Activated CD8-positive, alpha-beta T cell treated with anti-CD3 and anti-CD28 coated beads for 36 hours (primary cell): ENCODE measurements around the gene ZNF581. TPM values are rescaled to one million over a fixed set of nuclear protein-coding genes. Genes with fewer than 3 reads are reported as not detected.
A peak's percentile ranks its signal among the peaks of the same experiment; 100 is the strongest.

Source experiments
- ATAC-seq: fragments of 200-7000 bp; cut with Tn5 transposase; one replicate; pipeline ENCODE4 v1.10.0; 2021; ENCODE audit warnings: mild to moderate bottlenecking, moderate library complexity
- CTCF ChIA-PET: fragments of 350-600 bp; sonication (Branson Sonifier 250); formaldehyde crosslinking; loops from one replicate; lab custom pipeline; 2021; ENCODE audit warnings: antibody characterized with exemption; lab: Charles Lee
- POLR2A ChIA-PET: fragments of 350-600 bp; sonication (Branson Sonifier 250); formaldehyde crosslinking; loops from one replicate; lab custom pipeline; 2021; ENCODE audit warnings: antibody characterized with exemption; lab: Charles Lee
- DNase-seq: peaks from one replicate; pipeline ENCODE4 v3.0.0-alpha.2; 2020
- H3K27ac Mint-ChIP-seq: one replicate; pipeline ENCODE4 v1.8.0; 2021; ENCODE audit warnings: mild to moderate bottlenecking, mixed read lengths
- H3K27me3 Mint-ChIP-seq: one replicate; pipeline ENCODE4 v1.8.0; 2021; ENCODE audit warnings: mixed read lengths
- H3K36me3 Mint-ChIP-seq: one replicate; pipeline ENCODE4 v1.8.0; 2021; ENCODE audit warnings: low read depth, mixed read lengths
- H3K4me1 Mint-ChIP-seq: one replicate; pipeline ENCODE4 v1.8.0; 2021; ENCODE audit warnings: low read depth, mixed read lengths
- H3K4me3 Mint-ChIP-seq: one replicate; pipeline ENCODE4 v1.8.0; 2021; ENCODE audit warnings: mild to moderate bottlenecking, moderate library complexity, mixed read lengths
- H3K9me3 Mint-ChIP-seq: one replicate; pipeline ENCODE4 v1.8.0; 2021; ENCODE audit warnings: mixed read lengths
- intact Hi-C: fragments of 100-400 bp; cut with micrococcal nuclease; formaldehyde crosslinking; loops from one replicate; pipeline ENCODE4 v1.10.0; 2022
- total RNA-seq, 2 experiments: library from RNA; stranded (reverse); gene quantifications; one replicate each; pipeline ENCODE4 v1.2.3, GENCODE V29; 2021
- TF ChIP-seq, protein P1 (sequence below): fragments of 200-600 bp; IDR thresholded peaks from one replicate; pipeline ENCODE4 v1.8.0; 2022; ENCODE audit warnings: antibody characterized with exemption, mild to moderate bottlenecking

The ZNF581 gene
- total RNA-seq, 2 experiments from 2014 or later = 30.4 to 34.5 TPM

DNA sequence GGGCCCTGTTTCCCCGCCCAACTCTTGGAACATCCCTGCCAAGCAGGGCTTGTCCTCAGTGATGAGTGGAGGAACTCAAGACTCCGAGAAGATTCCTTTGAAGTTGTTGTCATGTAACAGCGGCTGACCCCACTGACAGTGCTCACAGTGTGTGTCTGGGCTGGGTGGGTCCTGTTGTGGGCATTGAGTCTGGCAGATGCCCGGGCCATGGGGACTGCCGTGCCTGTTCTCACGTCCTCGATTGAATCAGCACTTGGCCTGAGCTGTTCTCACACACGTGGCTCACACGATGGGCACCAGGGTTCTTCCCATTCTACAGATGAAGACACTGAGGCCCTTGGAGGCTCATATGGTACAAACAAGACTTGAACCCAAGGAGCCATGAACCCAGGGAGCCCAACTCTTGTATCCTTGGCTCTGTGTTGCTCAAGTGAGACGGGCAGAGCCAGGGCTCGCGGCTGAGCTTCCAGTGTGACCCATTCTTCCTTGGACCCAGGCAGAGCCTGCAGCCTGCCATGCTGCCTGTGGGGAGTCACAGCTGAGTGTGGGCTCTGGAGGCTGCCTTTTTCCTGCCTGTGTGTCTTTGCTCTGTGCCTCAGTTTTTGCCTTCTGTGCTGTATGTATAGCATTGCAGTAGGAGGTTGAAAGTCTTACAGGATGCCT, 23.0 kb downstream of the ZNF581 start:
- Mint-ChIP-seq H3K4me1 (peaks cover 23% of the 10 kb centered on the region), H3K27ac (peak overlapping the region; percentile 34), H3K9me3 (no peaks in the 10 kb centered on the region), H3K4me3 (no peak overlapping the region), H3K36me3 (peaks cover 62% of the 10 kb centered on the region), H3K27me3 (no peaks in the 10 kb centered on the region)
- ATAC-seq (no peak), DNase-seq (no peak)
- ChIA-PET POLR2A (interaction anchor here (1.1 to 7.5 kb wide), 5 partner anchors 9 to 19 kb away, joined by 4 to 57 read pairs (median 5); partner anchors contain the start of genes CCDC106 and U2AF2), CTCF (interaction anchor here (1.2 kb wide), 1 partner anchor 10 kb away, joined by 3 read pairs; no protein-coding TSS in a partner anchor)
- intact Hi-C loops = no loop called here
- TF ChIP-seq, protein P1, sequence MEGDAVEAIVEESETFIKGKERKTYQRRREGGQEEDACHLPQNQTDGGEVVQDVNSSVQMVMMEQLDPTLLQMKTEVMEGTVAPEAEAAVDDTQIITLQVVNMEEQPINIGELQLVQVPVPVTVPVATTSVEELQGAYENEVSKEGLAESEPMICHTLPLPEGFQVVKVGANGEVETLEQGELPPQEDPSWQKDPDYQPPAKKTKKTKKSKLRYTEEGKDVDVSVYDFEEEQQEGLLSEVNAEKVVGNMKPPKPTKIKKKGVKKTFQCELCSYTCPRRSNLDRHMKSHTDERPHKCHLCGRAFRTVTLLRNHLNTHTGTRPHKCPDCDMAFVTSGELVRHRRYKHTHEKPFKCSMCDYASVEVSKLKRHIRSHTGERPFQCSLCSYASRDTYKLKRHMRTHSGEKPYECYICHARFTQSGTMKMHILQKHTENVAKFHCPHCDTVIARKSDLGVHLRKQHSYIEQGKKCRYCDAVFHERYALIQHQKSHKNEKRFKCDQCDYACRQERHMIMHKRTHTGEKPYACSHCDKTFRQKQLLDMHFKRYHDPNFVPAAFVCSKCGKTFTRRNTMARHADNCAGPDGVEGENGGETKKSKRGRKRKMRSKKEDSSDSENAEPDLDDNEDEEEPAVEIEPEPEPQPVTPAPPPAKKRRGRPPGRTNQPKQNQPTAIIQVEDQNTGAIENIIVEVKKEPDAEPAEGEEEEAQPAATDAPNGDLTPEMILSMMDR = no peak

DNA sequence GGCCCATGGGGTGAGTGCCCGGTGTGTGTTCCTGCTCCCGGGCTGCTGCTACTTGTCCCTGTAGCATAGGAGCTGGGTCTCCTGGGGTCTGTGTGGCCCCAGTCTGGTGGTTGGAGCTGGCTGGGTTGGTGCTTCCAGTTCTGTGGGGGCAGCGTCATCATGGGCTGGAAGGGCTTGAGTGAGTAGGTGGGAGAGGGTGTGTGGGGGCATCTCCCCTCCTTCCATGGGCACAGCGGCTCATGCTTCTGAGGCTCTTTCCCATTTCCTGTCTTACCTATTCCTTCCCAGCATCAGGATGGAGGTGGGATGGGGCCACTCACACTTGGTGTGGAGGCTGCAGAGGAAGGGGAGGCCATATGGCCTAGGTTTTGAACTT, 23.5 kb downstream of the ZNF581 start:
- intact Hi-C loops = no loop called here
- CTCF ChIA-PET = interaction anchor here (1.2 kb wide), 1 partner anchor 11 kb away, joined by 3 read pairs; no protein-coding TSS in a partner anchor
- Mint-ChIP-seq H3K4me3 (no peak overlapping the region), H3K4me1 (peaks cover 22% of the 10 kb centered on the region), H3K36me3 (peaks cover 58% of the 10 kb centered on the region), H3K9me3 (no peaks in the 10 kb centered on the region), H3K27ac (no peak overlapping the region), H3K27me3 (no peaks in the 10 kb centered on the region)
- ATAC-seq (no peak), DNase-seq (no peak)
- TF ChIP-seq, protein P1 = no peak
- POLR2A ChIA-PET = interaction anchor here (0.6 to 7.5 kb wide), 6 partner anchors 10 to 322 kb away, joined by 3 to 57 read pairs (median 4); partner anchors contain the start of gene U2AF2

DNA sequence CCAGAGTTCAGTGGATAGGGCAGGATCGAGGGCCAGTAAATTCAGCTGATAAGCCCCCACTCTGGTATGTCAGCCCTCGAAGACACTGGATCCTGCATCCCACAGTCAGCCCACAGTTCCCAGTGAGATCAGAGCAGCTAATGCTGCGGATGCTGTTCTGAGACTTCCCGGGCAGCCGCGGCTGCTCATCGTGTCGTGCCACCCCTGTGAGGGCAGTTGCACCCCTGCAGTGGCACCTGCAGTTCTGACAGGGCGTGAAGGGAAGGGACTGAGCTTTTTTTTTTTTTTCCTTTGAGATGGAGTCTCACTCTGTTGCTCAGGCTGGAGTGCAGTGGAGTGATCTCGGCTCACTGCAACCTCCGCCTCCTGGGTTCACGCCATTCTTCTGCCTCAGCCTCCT, 24.1 kb downstream of the ZNF581 start:
- intact Hi-C loops = no loop called here
- H3K27ac Mint-ChIP-seq = no peak overlapping the region
- peaks cover 59% of the 10 kb centered on the region for H3K36me3 Mint-ChIP-seq
- peaks cover 25% of the 10 kb centered on the region for H3K4me1 Mint-ChIP-seq
- H3K27me3 Mint-ChIP-seq = no peaks in the 10 kb centered on the region
- POLR2A ChIA-PET = interaction anchor here (0.6 to 7.5 kb wide), 7 partner anchors 7 to 323 kb away, joined by 3 to 57 read pairs (median 3); partner anchors contain the start of gene ZNF581
- TF ChIP-seq, protein P1 = no peak
- H3K9me3 Mint-ChIP-seq = no peaks in the 10 kb centered on the region
- H3K4me3 Mint-ChIP-seq = no peak overlapping the region
- DNase-seq (no peak), ATAC-seq (no peak)
- CTCF ChIA-PET = interaction anchor here (1.2 kb wide), 1 partner anchor 11 kb away, joined by 3 read pairs; no protein-coding TSS in a partner anchor

GRCh38 chr19:55667958-55668357, 24.5 kb downstream of the ZNF581 start:
- CTCF ChIA-PET = interaction anchor here (1.2 kb wide), 1 partner anchor 12 kb away, joined by 3 read pairs; no protein-coding TSS in a partner anchor
- H3K4me1 Mint-ChIP-seq = peaks cover 21% of the 10 kb centered on the region
- no peak overlapping the region for H3K27ac Mint-ChIP-seq
- TF ChIP-seq, protein P1 = no peak
- DNase-seq = no peak
- no peak for ATAC-seq
- no peaks in the 10 kb centered on the region for H3K27me3 Mint-ChIP-seq
- no peak overlapping the region for H3K4me3 Mint-ChIP-seq
- no peaks in the 10 kb centered on the region for H3K9me3 Mint-ChIP-seq
- intact Hi-C loops = no loop called here
- H3K36me3 Mint-ChIP-seq = peaks cover 55% of the 10 kb centered on the region
- POLR2A ChIA-PET = interaction anchor here (0.7 to 7.5 kb wide), 6 partner anchors 8 to 29 kb away, joined by 3 to 57 read pairs (median 3); partner anchors contain the start of gene ZNF581
